ENCODE measurements around the gene SEZ6.

The SEZ6 gene

DNA sequence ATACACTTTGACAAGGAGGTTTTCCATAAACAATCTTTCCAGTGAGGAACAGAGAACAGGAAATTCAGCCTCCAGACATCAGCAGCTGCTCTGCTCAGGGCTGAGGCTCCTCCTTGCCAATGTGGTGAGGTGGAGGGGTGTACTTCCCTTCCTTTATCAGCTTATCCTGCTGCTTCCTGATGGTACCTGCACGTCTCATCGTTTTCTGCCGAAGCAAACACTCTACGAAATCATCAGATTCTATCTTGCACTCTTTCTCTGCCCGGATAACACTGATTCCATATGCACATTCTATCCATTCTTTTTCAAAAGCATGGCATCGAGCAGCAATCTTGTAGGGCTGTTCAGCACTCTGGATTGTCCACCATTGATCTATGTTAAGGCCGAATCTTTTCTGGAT is 15.4 kb upstream of the SEZ6 start:
- TF ChIP-seq GATA3 (IDR thresholded peaks at IDR 0.05; ENCODE audit: low read depth, low read length) (no peak), GATA2 (IDR thresholded peaks at IDR 0.05; ENCODE audit: low read depth, low read length) (no peak)

DNA sequence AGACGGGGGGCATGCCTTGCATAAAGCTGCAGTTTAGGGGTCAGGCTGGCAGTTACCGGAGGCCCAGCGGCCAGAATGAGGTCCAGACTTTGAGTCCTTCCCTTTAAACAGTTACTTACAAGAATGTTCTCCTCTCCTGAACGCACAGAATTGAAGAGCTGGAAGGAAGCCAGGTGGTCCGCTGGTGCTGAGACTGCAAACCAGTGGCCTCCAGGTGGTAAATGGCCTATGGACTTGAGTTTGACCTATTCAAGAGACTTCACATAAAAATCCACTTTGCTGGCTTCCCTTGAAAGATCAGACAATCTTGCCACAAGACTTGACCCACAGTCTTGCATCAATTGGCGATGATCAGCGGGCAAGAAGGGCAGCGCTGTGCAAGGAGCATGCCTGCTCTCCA is 14.7 kb upstream of the SEZ6 start:
- TF ChIP-seq GATA3 (IDR thresholded peaks at IDR 0.05; ENCODE audit: low read depth, low read length) (no peak), GATA2 (IDR thresholded peaks at IDR 0.05; ENCODE audit: low read depth, low read length) (no peak)

DNA sequence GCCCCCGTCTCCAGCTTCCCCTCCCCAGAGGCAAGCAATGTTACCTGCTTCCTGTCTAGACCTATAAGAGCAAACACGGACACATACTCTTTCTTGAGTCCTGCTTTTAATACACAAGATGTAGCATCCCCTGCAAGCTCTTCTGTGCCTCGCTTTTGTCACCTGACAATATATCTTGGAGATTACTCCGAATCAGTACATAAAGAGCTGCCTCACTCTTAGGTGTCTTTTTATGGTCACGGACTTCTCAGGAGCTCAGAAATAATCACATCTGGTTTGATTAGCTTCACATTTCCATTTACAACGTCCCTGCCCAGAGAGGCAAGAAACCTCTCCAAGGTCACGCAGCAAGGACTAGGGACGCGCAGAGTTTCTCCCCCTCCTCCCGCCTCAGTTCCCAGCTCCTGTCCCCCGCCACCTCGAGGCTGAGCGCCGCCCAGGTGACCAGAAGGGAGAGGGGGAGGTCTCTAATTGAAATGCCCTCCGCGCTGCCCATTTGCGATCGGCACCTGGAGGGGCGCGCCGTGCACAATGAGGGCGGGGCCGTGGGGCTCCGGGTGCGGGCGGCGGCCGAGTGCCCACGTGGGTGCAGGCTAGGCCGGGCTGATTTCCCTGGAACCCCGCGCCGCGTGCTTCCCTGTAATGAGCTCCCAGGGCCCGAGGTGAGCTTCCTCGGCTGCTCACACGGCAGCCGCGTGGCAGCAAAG is 13.8 kb upstream of the SEZ6 start:
- TF ChIP-seq GATA2 (IDR thresholded peaks at IDR 0.05; ENCODE audit: low read depth, low read length) = no peak
- no peak for TF ChIP-seq GATA3 (IDR thresholded peaks at IDR 0.05; ENCODE audit: low read depth, low read length)

DNA sequence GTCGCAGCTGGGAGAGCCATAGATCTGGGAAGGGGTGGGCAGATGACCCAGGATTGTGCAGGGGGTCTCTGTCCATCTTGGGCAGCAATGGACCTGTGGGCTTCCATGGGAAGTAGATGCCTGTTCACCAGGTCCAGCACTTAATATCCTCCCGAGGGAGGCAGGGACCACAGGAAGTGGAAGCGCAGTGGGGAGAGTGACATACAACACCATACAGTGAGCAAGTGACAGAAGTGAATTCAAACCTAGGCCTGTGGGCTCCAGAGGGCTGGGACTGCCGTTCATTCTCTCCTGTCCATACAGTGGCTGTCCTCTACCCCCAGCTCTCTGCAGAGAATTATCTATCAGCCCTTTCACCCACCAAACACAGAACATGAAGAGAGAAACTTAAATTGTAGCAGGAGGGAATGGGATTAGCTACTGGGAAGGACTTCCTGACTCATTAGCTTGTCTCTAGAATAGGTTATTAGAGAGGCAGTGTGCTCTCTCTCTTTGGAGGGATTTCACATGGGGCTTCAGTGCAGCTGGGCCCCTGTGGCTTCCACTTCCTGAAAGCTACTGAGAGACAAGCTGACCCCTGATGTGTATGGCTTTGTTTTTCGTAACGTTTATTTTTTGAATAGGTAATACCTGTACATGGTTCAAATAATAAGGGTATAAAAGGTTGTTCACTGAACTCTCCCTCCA is 13.1 kb upstream of the SEZ6 start:
- TF ChIP-seq GATA3 (IDR thresholded peaks at IDR 0.05; ENCODE audit: low read depth, low read length) (no peak), GATA2 (IDR thresholded peaks at IDR 0.05; ENCODE audit: low read depth, low read length) (no peak)

DNA sequence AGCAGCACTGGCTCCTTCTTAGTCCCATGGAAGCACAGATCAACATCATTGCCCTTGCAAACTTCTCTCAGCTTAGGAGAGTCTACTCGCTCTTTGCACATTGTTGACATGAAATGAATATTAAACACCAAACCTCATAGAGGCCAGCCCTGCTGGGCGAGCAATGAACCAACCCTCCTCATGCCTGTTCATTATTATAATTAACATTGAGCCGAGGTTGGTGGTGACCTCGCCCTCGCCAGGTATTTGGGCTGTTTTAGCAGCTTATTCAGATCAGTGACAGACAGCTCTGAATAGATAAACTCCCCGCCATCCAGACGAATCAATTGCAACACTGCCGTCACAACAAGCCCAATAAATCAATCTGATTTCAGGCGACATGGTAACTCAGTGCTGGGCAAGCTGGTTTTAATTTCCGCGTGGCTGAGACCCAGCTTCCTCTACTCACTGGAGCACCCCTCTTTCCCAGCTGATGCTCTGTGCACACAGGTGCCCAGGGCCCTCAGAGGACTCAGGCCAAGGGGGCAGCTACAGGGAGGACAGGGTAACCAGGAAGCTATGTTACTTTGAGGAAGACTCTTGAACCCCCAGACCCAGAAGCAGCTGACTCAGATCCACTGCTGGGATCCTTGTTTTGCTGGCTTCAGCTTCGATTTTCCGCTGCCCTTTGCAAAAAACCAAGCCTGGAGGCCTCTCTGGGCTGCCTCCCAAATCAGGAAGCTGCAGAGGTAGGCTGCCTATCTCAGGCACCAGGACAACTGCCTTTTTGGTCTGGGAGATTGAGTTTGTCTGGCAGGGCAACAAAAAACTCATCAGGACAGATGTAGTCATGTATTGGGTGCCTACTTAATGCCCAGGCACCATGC is 10.7 kb upstream of the SEZ6 start:
- TF ChIP-seq GATA3 (IDR thresholded peaks at IDR 0.05; ENCODE audit: low read depth, low read length) (no peak), GATA2 (IDR thresholded peaks at IDR 0.05; ENCODE audit: low read depth, low read length) (no peak)

DNA sequence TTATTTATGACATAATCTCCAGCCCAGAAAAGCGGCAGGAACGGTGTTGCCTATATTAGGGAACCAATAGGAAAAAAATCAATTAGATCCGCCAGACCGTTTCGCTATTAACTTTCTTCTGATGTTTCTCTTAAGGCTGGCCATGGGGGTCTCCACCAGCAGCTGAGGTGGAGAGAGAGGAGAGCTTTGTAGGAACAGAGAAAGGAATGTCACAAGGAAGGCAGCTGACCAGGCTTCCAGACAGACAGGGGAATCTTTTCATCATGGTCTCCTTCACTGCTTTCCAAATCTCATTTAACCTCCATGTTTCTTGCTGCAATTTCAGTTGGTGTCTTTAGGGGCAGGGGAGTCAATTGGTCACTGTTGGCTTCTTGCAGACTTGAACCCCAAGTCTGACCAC is 8.9 kb upstream of the SEZ6 start:
- TF ChIP-seq GATA3 (IDR thresholded peaks at IDR 0.05; ENCODE audit: low read depth, low read length) (no peak), GATA2 (IDR thresholded peaks at IDR 0.05; ENCODE audit: low read depth, low read length) (no peak)

DNA sequence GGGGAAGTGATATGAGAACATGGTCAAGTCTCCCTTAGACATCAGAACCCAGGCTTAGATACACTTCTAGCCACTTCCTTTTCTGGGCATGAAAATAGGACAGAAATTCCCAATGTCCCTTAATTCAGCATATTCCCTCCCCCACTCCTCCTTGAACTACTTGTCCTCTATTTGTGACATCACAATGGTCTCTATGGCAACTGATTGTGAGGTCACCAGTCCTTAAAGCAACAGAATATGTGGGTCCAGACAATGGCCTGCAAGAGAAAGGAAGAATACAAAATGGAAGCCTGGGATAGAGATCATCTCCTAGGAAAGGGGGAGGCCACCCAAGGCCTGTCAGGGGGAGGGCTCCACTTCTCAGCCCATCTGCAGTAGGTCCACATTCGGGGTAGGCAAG is 6.7 kb upstream of the SEZ6 start:
- TF ChIP-seq GATA3 (IDR thresholded peaks at IDR 0.05; ENCODE audit: low read depth, low read length) = no peak
- TF ChIP-seq GATA2 (IDR thresholded peaks at IDR 0.05; ENCODE audit: low read depth, low read length) = no peak

DNA sequence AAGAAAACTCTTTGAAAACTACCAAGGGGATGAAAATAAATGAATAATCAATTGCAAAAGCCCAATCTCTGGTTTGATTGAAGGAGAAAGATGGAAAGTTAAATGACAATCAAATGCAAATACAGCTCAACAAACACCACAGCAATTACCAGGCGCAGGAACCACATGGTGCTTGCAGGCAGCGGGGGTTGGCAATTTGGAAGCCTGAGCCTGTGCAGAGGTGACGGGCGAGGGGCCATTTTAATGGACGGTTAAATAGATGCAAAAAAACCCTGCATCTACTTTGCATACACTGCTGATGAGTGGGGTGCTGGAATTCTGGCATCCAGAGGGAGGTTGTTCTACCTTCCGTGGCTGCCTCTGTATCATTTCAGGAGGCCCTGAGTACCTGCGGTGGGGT is 4.8 kb upstream of the SEZ6 start:
- no peak for TF ChIP-seq GATA3 (IDR thresholded peaks at IDR 0.05; ENCODE audit: low read depth, low read length)
- TF ChIP-seq GATA2 (IDR thresholded peaks at IDR 0.05; ENCODE audit: low read depth, low read length) = no peak

DNA sequence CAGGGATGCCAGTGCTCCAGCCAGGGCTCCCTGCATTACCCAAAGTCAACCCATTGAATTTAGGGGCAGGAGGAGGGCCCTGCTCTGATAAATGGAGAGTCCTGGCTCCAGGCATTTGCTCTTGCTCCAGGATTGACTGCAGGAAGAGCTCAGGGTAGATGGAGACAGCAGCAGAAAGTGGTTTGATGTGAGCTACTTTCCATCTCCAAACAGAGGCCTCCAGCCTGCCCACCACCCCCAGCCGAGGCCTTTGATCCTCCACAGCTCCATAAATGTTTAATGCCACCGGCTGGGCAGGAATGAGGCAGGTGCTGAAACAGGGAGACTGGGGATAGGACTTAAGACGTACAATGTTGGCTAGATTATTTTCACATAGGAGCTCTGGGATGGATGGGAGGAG is 4.3 kb upstream of the SEZ6 start:
- TF ChIP-seq GATA2 (IDR thresholded peaks at IDR 0.05; ENCODE audit: low read depth, low read length) (no peak), GATA3 (IDR thresholded peaks at IDR 0.05; ENCODE audit: low read depth, low read length) (no peak)

DNA sequence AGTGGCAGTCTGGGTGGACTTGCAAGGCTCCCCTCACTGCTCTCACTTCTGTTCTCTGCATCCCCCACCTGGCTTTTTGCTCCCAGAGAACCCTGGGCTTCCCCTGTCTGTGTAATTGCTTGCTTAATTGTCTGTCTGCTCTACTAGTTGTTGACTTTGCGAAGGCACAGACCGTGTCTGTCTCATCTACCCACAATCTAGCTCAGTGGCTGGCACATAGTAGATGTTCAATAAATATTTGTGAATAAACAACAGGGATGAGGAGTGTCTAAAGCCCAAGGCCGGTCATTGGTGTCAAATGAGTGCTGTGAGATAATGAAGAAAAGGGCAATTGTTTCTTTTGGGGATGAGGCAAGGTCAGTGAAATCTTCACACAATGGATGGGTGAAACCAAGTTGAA is 2.8 kb upstream of the SEZ6 start:
- TF ChIP-seq GATA3 (IDR thresholded peaks at IDR 0.05; ENCODE audit: low read depth, low read length) (no peak), GATA2 (IDR thresholded peaks at IDR 0.05; ENCODE audit: low read depth, low read length) (no peak)

DNA sequence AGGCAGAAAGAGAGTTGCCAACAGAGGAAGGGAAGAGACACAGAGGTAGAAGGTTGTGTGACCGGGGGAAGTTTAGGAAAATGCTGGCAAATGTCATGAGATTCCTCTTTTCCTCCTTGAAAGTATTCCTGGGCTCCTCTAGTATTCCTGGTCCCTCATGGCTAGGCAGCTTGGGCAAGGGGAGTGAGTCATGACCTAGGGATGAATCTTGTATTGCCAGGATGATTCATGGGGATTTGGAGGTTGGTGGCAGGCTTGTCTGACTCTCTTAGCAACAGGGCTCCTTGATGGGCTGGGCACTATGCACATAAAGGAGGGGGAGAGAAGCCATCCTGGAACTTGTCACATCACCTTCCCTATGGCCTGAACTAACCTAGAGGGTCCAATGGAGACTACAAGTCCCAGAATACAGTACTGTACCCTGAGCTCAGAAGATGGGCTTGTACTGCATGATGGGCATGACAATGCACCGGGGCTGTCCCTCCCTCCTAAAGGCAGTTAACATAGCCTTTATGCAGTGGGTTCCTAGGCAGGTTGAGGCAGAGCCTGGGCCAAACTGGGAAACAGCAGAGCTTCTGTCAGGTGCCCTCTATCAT is 2.1 kb upstream of the SEZ6 start:
- TF ChIP-seq GATA2 (IDR thresholded peaks at IDR 0.05; ENCODE audit: low read depth, low read length) (no peak), GATA3 (IDR thresholded peaks at IDR 0.05; ENCODE audit: low read depth, low read length) (no peak)

DNA sequence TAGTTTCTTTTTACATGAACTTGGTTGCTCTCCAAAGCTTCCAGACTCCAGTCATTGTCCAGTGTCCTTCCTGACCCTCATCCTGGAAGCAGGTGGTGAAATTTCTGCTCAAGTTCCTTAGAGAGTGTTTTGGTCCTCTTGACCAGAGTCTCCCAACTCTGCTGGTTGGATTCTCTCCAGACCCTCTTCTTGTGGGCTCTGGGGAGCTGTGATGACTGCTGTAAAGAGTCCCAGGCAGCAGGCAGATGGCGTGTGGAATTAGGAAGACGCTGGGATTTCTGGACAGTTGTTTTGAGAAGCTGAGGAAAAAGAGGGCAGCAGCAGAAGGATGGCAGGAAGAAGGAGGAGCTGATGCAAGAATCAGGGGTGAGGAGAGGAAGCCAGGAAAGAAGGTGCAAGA is 1.6 kb upstream of the SEZ6 start:
- no peak for TF ChIP-seq GATA3 (IDR thresholded peaks at IDR 0.05; ENCODE audit: low read depth, low read length)
- no peak for TF ChIP-seq GATA2 (IDR thresholded peaks at IDR 0.05; ENCODE audit: low read depth, low read length)

DNA sequence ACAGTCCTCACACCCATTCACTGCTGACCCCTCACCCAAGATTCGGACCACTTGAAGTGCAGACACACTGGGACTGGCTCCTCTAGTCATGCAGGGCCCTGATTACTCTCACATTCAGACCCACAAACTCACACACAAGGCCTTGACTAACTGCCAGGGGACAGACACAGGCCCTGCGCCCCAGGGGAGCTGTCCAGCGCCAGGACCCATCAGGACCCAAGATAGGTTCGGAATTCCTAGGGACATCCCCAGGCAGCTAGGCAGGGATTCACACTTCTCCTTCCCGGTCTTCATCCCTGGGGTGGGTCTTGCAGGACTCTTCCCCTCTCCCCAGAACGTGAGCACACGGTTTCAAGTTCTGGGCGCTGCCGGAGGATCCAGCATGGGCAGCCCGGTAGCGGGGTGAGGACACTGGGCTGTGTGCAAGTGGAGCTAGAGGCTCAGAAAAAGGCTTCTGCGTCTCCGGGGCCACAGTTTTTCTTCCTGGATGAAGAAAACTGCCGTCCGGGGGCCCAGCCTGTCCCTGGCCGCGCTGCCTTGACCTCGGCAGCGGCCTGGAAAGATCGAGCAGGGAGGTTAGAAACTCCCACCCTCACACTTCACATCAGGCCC is 1.6 kb downstream of the SEZ6 start:
- TF ChIP-seq GATA3 (IDR thresholded peaks at IDR 0.05; ENCODE audit: low read depth, low read length) (no peak), GATA2 (IDR thresholded peaks at IDR 0.05; ENCODE audit: low read depth, low read length) (no peak)

DNA sequence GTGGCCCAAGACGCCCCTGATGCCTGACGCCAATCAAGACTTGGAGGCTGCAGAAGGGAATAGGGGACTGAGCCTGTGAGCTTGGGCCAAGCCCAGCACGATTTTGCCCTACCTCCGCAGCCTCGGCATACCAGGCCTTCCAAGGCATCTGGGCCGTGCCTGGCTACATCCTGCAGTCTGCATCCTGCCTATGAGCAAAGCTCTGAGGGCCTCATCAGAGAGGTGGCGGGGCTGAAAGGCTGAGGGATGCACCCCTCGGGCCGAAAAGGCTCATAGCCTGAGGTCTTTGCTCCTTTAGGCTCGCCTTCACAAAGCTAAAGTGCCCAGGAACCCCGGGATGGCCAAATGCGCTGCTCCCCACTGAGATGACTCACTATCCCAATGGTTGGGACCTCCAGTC is 2.5 kb downstream of the SEZ6 start:
- TF ChIP-seq GATA2 (IDR thresholded peaks at IDR 0.05; ENCODE audit: low read depth, low read length) (no peak), GATA3 (IDR thresholded peaks at IDR 0.05; ENCODE audit: low read depth, low read length) (no peak)

Measured in SH-SY5Y (cell line).